AG08395 (cell line): ENCODE measurements around the gene UBE2R2.
"Not testable (repeated sequence)": the region's sequence is repeated elsewhere in the genome, so short reads cannot be mapped to it uniquely, and the experiment has no call there.

Source experiments
- DNase-seq: peaks from one replicate; pipeline ENCODE4 v3.0.0; 2012; ENCODE audit warnings: mixed read lengths, low spot score

UBE2R2 gene

GRCh38 chr9:33840381-33840780 is 23.4 kb downstream of the UBE2R2 start:
- DNase-seq, result no peak

- DNase-seq, result no peak
These were observed 26.5 kb downstream of the UBE2R2 start for GRCh38 chr9:33843312-33843961.

- no peak for DNase-seq
These were observed 29.3 kb downstream of the UBE2R2 start for GRCh38 chr9:33846231-33846630.

- DNase-seq, result not testable (repeated sequence)
These were observed 30.9 kb downstream of the UBE2R2 start for GRCh38 chr9:33847894-33848205.

GRCh38 chr9:33850267-33850629 is 33.3 kb downstream of the UBE2R2 start:
- DNase-seq, result no peak

GRCh38 chr9:33850677-33851076 is 33.7 kb downstream of the UBE2R2 start:
- DNase-seq, result no peak

GRCh38 chr9:33851301-33851700 is 34.3 kb downstream of the UBE2R2 start:
- DNase-seq, result no peak

GRCh38 chr9:33852216-33852826 is 35.4 kb downstream of the UBE2R2 start:
- DNase-seq, result peak; percentile 51

GRCh38 chr9:33856247-33856646 is 39.3 kb downstream of the UBE2R2 start:
- DNase-seq, result no peak

GRCh38 chr9:33858423-33858822 is 41.5 kb downstream of the UBE2R2 start:
- no peak for DNase-seq

GRCh38 chr9:33860200-33860871 is 43.4 kb downstream of the UBE2R2 start:
- no peak for DNase-seq

GRCh38 chr9:33861917-33862453 is 45.0 kb downstream of the UBE2R2 start:
- no peak for DNase-seq

GRCh38 chr9:33863027-33863426 is 46.1 kb downstream of the UBE2R2 start:
- DNase-seq, result not testable (repeated sequence)

GRCh38 chr9:33867747-33868439 is 50.9 kb downstream of the UBE2R2 start:
- DNase-seq, result peak; percentile 46

GRCh38 chr9:33868440-33868973 is 51.5 kb downstream of the UBE2R2 start:
- DNase-seq, result peak; percentile 40

- DNase-seq, result not testable (repeated sequence)
These were observed 52.3 kb downstream of the UBE2R2 start for GRCh38 chr9:33869243-33869642.

- no peak for DNase-seq
These were observed 60.9 kb downstream of the UBE2R2 start for GRCh38 chr9:33877727-33878489.

- DNase-seq, result no peak
These were observed 61.9 kb downstream of the UBE2R2 start for GRCh38 chr9:33878691-33879366.

- DNase-seq, result no peak
These were observed 63.5 kb downstream of the UBE2R2 start for GRCh38 chr9:33880211-33881089.

- peak; percentile 7 for DNase-seq
These were observed 64.7 kb downstream of the UBE2R2 start for GRCh38 chr9:33881635-33882034.
